PC-3 (cell line): ENCODE data around the gene IMPDH1. TPM values are rescaled to one million over a fixed set of nuclear protein-coding genes. Genes with fewer than 3 reads are reported as not detected.

Experiments
- ATAC-seq: fragments of 200-7000 bp; cut with Tn5 transposase; 2 replicates; pipeline ENCODE4 v1.9.1; 2020; ENCODE audit warnings: mild to moderate bottlenecking, moderate library complexity
- BruUV-seq: library from RNA; stranded (reverse); fragments of 400-500 nt; replicated peaks from 2 replicates; lab custom pipeline; 2021; lab: Mats Ljungman, UMichigan
- CTCF ChIA-PET: fragments of 300-600 bp; sonication (Branson Sonifier 250); formaldehyde crosslinking; loops from one replicate; lab custom pipeline; 2022; ENCODE audit warnings: antibody characterized with exemption; lab: Charles Lee
- POLR2A ChIA-PET: fragments of 300-600 bp; sonication (Branson Sonifier 250); formaldehyde crosslinking; loops from one replicate; lab custom pipeline; 2022; ENCODE audit warnings: antibody characterized with exemption; ENCODE audit not compliant: unreplicated experiment; lab: Charles Lee
- DNase-seq: peaks from one replicate; pipeline ENCODE4 v3.0.0-alpha.2; 2015
- H2AFZ ChIP-seq: fragments of 300-600 bp; sonication (generic); 2 replicates; pipeline ENCODE4 v1.6.0; 2016; ENCODE audit warnings: antibody characterized with exemption, low read length
- H3F3A ChIP-seq: fragments of 300-600 bp; sonication (generic); one replicate; pipeline ENCODE4 v1.6.0; 2017; ENCODE audit warnings: antibody characterized with exemption, low read length, control low read depth, mild to moderate bottlenecking; ENCODE audit not compliant: unreplicated experiment
- H3K27ac ChIP-seq: fragments of 300-600 bp; sonication (generic); 2 replicates; pipeline ENCODE4 v1.5.1; 2016; ENCODE audit warnings: mild to moderate bottlenecking, low read length
- H3K27me3 ChIP-seq: fragments of 300-600 bp; sonication (generic); 2 replicates; pipeline ENCODE4 v1.6.1; 2016; ENCODE audit warnings: low read length, mixed read lengths
- H3K36me3 ChIP-seq: fragments of 300-600 bp; sonication (generic); 2 replicates; pipeline ENCODE4 v1.6.1; 2016; ENCODE audit warnings: low read depth, mixed run types, low read length, mixed read lengths
- H3K4me1 ChIP-seq: fragments of 300-600 bp; sonication (generic); 2 replicates; pipeline ENCODE4 v1.5.1; 2016; ENCODE audit warnings: low read length; ENCODE audit not compliant: insufficient read depth
- H3K4me2 ChIP-seq: fragments of 300-600 bp; sonication (generic); 2 replicates; pipeline ENCODE4 v1.6.0; 2016; ENCODE audit warnings: low read length
- H3K4me3 ChIP-seq: fragments of 300-600 bp; sonication (generic); 2 replicates; pipeline ENCODE4 v1.5.1; 2016; ENCODE audit warnings: mild to moderate bottlenecking, low read length, mixed read lengths
- H3K79me2 ChIP-seq: fragments of 300-600 bp; sonication (generic); 2 replicates; pipeline ENCODE4 v1.6.1; 2017; ENCODE audit warnings: low read length, mixed read lengths
- H3K9ac ChIP-seq: fragments of 300-600 bp; sonication (generic); 2 replicates; pipeline ENCODE4 v1.6.0; 2016; ENCODE audit warnings: mild to moderate bottlenecking, low read length
- H3K9me2 ChIP-seq: fragments of 300-600 bp; sonication (generic); replicated peaks from 2 replicates; pipeline ENCODE4 v1.6.1; 2016; ENCODE audit warnings: mixed run types, low read length, mixed read lengths
- H3K9me3 ChIP-seq: fragments of 300-600 bp; sonication (generic); 2 replicates; pipeline ENCODE4 v1.6.1; 2016; ENCODE audit warnings: low read length, mixed read lengths
- H4K20me1 ChIP-seq: fragments of 300-600 bp; sonication (generic); 2 replicates; pipeline ENCODE4 v1.6.1; 2016; ENCODE audit warnings: low read length, mixed read lengths
- CTCF ChIP-seq: fragments of 300-600 bp; sonication (generic); conservative IDR thresholded peaks from 2 replicates; pipeline ENCODE4 v1.5.1; 2017; ENCODE audit warnings: antibody characterized with exemption, low read depth, mild to moderate bottlenecking, low read length
- EZH2 ChIP-seq: fragments of 300-600 bp; sonication (generic); IDR thresholded peaks from one replicate; pipeline ENCODE4 v1.6.1; 2017; ENCODE audit warnings: antibody characterized with exemption, mild to moderate bottlenecking, low read length; ENCODE audit not compliant: unreplicated experiment
- EZH2phosphoT487 ChIP-seq: fragments of 300-600 bp; sonication (generic); IDR thresholded peaks from 2 replicates; pipeline ENCODE4 v1.6.1; 2018; ENCODE audit warnings: mild to moderate bottlenecking, antibody characterized with exemption, low read length, borderline replicate concordance
- intact Hi-C: fragments of 100-400 bp; cut with micrococcal nuclease; formaldehyde crosslinking; loops from 2 replicates; pipeline ENCODE4 v1.9.0; 2023
- total RNA-seq: library from RNA; depleted of rRNA; stranded (reverse); fragments of >200 nt; gene quantifications from 2 replicates; pipeline ENCODE4 v1.2.3, GENCODE V29; 2014

Gene IMPDH1
- total RNA-seq, 1 experiment from 2014 or later: 128 TPM

DNA sequence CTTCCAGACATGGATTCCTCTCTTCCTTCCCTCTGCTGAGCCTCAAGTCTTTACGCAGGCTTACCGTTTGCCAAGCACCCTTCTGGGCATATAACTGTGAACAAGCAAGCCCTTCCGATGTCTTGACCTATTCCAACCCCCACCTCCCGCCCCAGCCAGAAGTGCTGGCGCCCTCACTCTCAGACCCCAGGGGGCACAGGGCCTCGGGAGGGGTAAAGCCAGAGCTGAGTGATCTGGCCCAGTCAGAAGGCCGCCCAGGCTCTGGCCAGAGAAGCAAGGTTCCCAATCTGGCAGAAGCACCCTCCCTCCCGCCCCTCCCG lies 49.5 kb downstream of the IMPDH1 start:
- DNase-seq (no peak), ATAC-seq (no peak)
- no peak overlapping the region for H3K9ac ChIP-seq
- no peaks in the 10 kb centered on the region for H4K20me1 ChIP-seq
- H3K4me3 ChIP-seq: no peak overlapping the region
- H3K36me3 ChIP-seq: no peaks in the 10 kb centered on the region
- ChIA-PET POLR2A (no interaction called here), CTCF (no interaction called here)
- intact Hi-C loops: no loop called here
- H3K4me1 ChIP-seq: peaks cover 9% of the 10 kb centered on the region
- H3K4me2 ChIP-seq: peak overlapping the region; percentile 89; the same call in 1 of the 2 replicates
- no peaks in the 10 kb centered on the region for H3K9me3 ChIP-seq
- no peaks in the 10 kb centered on the region for H3K9me2 ChIP-seq
- peaks cover 11% of the 10 kb centered on the region; the same call in 1 of the 2 replicates for H3K27me3 ChIP-seq
- H2AFZ ChIP-seq: no peak overlapping the region
- no peak overlapping the region for H3K27ac ChIP-seq
- TF ChIP-seq EZH2phosphoT487 (no peak), CTCF (no peak), EZH2 (no peak)
- H3K79me2 ChIP-seq: no peaks in the 10 kb centered on the region
- no peaks in the 10 kb centered on the region for H3F3A ChIP-seq
- no TSS peak for BruUV-seq

GRCh38 chr7:128359939-128360338 lies 49.8 kb downstream of the IMPDH1 start:
- intact Hi-C loops: no loop called here
- Histone ChIP-seq H3K4me3 (no peak overlapping the region), H3K4me1 (peaks cover 9% of the 10 kb centered on the region), H3K79me2 (no peaks in the 10 kb centered on the region), H3K9me3 (no peaks in the 10 kb centered on the region), H3K27me3 (peaks cover 8% of the 10 kb centered on the region; the same call in 1 of the 2 replicates), H4K20me1 (no peaks in the 10 kb centered on the region), H3K9ac (no peak overlapping the region), H3K36me3 (no peaks in the 10 kb centered on the region), H2AFZ (no peak overlapping the region), H3K9me2 (no peaks in the 10 kb centered on the region), H3K4me2 (no peak overlapping the region), H3F3A (no peaks in the 10 kb centered on the region), H3K27ac (no peak overlapping the region)
- DNase-seq (no peak), ATAC-seq (no peak)
- POLR2A ChIA-PET: no interaction called here
- TF ChIP-seq EZH2: no peak
- no peak for TF ChIP-seq CTCF
- no peak for TF ChIP-seq EZH2phosphoT487
- CTCF ChIA-PET: interaction anchor here (1.1 kb wide), 1 partner anchor 100 kb away, joined by 4 read pairs; no protein-coding TSS in a partner anchor
- no TSS peak for BruUV-seq

DNA sequence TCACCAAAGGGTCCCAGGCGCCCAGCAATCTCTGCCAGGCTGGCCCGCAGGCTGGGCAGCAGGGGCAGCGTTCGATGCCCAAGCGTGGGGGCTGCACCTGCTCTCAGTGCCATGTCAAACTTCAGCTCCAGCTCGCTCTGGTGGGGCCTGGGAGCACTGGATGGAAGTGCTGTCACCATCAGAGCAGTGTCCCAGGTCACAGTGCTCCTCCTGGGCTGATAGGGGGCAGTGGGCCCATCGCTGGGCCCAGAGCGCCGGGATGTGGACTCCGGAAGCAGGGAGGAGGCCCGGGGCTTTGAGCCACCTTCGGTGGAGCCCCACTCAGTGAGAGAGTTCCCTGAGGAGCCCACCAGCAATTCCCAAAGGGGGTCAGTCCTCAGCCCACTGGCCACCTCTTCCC lies 50.4 kb downstream of the IMPDH1 start:
- TF ChIP-seq EZH2phosphoT487 (no peak), CTCF (no peak), EZH2 (no peak)
- no peaks in the 10 kb centered on the region for H4K20me1 ChIP-seq
- BruUV-seq: no TSS peak
- no peaks in the 10 kb centered on the region for H3K36me3 ChIP-seq
- H3K9me2 ChIP-seq: no peaks in the 10 kb centered on the region
- peaks cover 9% of the 10 kb centered on the region for H3K4me1 ChIP-seq
- intact Hi-C loops: no loop called here
- peaks cover 2% of the 10 kb centered on the region; the same call in 1 of the 2 replicates for H3K27me3 ChIP-seq
- DNase-seq (no peak), ATAC-seq (no peak)
- no peak overlapping the region for H2AFZ ChIP-seq
- ChIA-PET POLR2A (no interaction called here), CTCF (interaction anchor here (0.6 to 1.1 kb wide), 2 partner anchors 38 to 100 kb away, joined by 3 to 4 read pairs; no protein-coding TSS in a partner anchor)
- no peaks in the 10 kb centered on the region for H3F3A ChIP-seq
- no peak overlapping the region for H3K27ac ChIP-seq
- H3K79me2 ChIP-seq: no peaks in the 10 kb centered on the region
- no peak overlapping the region for H3K9ac ChIP-seq
- H3K4me2 ChIP-seq: no peak overlapping the region
- H3K9me3 ChIP-seq: no peaks in the 10 kb centered on the region
- no peak overlapping the region for H3K4me3 ChIP-seq
